DMS 273 (cell line): ENCODE measurements around the gene C11orf58.
A peak's percentile ranks its signal among the peaks of the same experiment; 100 is the strongest.

Experiments used
- DNase-seq: peaks from one replicate; lab custom pipeline; 2025; ENCODE audit not compliant: unreplicated experiment; lab: John Stamatoyannopoulos, UW

The C11orf58 gene

DNA sequence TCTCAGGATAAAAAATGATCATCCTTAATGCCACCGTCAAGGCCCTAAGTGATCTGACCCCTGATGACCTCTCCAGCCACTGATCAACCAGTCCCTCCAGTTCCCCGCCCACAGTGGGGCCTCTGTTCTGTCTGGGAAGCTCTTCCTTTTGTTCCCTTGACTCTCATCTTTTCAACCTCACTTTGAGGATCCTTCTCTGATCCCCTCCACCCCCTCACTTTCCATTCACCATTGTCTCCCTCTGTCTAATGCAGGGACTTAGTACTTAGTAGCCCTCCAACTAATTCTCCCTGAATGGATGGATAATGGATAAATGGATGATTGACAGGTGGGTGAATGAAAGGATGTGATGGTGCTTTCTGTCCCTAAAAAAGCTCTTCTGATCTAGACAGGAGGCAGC lies 45.6 kb downstream of the C11orf58 start:
- no peak for DNase-seq

DNA sequence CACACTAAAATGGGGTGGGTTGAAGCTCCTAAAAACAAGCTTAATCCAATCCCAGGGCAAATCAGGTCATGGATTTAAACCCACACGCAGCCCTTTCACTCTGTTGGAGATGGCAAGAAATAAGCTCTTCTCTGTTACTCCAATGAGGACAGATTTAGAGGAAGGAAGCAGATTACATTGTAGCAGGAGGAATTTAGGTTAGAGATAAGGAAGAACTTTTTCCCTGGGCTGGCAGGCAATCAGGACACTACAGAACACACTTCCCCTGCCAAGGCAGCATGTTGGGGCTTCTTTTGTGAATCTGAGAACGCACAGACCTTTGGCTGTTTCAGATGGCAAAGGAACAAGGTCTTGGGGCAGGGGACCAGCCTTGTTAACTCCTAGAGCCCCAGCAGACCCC lies 46.2 kb downstream of the C11orf58 start:
- no peak for DNase-seq

DNA sequence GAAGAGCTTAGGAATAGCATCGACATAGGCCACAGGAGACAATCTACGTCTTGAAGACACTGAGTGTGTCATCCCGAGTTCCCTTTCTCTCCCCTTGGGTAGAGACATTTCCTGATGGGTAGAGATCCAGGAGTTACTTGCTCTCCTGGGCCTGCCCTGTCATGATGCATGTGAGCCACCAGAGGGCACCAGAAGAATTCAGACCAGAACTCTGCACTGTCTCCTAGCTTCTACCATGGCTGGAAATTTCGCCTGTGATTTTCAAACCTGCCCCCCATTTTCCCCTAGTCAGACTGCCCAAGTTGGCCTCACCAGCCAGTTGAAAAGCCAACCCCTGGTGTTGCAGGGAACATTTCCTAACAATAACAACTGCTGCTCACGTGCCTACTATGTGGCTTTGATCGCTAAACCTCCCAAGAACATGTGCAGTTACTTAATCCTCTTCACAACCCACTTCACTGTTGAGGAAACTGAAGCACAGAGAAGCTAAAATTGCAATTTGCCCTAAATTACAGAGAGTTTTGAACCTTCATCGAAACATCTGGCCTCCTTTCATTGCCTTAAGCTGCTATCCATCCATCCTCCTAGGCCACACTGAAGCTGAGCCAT lies 47.2 kb downstream of the C11orf58 start:
- peak; percentile 71 for DNase-seq

DNA sequence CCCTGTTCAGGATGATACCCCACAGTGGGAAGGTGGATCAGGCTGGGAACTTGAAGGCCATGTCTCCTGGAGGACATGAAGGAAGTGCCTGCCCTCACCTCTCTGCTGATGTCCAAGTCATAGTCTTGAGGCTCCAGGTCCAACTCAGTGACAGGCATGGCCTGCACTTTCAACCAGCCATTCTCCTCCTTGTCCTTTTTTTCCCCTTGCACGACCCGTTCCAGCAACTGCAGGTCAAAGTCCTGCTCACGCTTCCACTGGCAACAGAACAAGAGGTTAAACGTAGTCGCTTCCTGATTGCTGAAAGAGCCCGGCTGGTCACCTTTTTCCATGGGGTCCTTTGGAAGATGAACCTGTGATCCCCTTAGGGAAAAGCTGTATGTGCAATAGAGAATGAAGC lies 47.7 kb downstream of the C11orf58 start:
- no peak for DNase-seq

DNA sequence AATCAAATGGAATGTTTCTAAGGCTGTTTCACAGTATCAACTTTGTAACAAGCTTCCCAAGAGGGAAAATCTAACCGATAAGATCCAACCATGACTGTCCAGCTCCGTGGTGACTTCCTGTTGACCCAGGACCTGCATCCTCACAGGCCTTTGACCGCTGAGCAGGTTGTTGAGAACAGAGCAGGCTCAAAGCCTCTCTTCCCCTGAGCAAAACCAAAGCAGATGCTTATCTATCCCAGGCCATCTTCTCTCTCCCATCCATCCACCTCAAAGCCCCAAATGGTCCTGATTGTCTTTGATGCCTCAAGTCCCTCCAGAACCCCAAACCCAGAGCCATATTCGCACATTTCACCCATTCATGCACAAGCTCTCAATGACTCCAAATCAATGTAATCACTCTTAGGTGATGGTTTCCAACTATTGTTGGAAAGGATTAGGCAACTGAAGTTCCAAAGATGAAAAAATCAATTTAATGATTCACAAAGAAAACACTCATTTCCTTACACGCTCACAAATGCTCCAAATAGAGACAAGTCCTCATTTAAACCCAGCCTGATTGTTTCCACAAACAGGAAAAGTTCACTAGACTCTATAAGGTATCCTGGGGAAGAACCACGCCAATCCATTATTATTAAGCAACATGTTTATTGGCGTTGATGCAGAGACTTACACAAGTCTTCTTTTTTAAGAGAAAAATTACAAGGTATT lies 48.7 kb downstream of the C11orf58 start:
- no peak for DNase-seq

DNA sequence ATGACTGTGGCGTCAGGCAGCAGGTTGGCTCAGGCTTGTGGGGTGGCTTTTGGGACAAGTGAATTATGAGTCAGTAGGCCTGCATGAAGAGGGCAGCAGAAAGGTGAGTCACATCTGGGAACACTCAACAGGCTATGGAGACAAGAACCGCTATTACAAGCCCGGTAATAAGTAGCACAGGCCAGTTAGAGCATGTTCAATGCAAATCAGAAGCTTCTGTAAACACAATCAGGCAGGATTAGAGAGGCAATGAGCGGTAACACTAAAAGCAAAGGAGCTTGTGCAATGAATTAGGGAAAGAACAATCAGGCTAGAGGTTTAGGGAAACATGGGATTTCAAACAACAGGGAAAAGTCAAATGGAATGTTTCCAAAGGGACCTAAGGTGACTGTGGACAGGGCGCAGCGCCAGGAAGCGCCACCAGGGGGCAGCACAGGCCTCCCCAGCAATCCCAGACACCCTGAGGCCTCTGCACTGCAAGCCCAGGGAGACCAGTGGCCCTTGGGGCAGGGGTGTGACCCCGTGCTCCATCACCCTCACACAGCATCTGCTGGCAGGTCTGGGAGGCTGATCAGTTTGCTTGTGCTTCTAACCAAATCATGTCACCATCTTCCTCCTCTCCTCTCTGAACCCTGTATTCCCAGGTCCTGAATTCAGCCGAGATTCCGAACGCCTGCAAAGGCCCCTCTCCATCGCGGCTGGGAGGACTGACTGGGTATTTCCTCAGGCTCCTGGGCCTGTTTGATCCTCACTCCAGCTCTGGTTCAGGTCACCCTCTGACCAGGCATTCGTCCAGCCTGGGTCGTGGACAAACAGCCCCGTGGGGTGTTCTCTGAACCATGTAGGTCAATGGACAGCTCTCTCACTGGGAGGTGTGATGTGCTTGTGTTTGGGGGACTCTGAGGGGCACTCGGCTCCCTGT lies 50.0 kb downstream of the C11orf58 start:
- peak; percentile 73 for DNase-seq

DNA sequence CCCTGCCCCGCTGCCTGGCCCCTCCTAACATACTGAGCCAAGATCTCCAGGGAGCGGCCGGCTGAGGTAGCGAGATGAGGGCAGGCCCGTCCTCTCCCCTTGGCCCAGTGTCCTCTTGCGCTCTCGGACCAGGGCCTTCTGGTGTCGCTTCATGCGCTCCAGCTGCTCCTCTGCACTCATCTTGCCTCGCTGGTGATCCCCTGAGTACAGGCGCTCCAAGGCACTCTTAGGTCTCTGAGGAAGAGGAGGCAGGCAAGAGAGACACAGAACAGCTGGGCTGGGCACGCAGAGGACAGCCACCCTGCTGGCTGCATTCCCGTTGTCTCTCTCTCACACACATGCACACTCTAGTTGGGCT lies 50.6 kb downstream of the C11orf58 start:
- DNase-seq = no peak

DNA sequence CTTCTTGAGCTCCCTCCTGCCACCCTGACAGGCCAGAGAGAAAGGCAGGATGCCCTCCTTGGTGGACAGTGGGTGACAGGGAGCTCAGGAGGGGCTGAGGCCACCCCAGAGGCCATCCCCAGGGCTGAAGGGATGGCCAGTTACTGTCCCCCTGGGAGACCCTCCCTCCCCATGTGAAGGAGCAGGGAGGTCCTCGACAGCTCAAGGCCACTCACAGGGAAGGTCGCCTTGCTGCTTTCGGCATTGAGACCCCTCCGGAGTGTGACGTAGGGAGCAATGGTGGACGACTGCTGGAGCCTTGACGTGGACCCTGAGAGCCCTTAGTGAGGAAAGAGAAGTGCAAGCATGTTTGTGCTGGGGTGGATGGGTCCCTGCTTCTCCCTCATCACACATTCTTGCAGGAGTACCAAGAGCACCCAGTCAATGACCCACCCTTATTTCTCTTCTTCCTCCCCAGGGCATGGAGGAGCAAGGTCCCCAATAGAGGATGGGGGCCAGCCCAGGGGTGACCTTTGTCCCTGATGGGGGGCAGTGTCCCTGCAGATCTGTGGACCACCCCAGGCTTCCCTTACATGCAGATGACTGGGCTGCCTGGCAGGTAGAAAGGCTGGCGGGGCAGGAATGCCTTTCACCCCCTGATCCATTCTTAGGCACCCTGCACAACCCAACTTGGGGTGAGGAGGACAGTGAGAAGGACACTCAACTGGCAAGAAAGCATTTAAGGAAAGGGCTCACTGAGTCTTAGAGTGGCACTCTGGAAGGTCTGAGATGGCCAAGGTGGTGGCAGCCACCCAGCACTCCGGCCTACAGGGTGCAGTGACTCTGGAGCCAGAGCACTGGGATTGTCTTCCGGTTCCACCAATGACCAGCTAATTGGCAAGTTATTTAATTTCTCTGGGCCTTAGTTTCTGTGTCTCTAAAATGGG lies 51.4 kb downstream of the C11orf58 start:
- DNase-seq = no peak

DNA sequence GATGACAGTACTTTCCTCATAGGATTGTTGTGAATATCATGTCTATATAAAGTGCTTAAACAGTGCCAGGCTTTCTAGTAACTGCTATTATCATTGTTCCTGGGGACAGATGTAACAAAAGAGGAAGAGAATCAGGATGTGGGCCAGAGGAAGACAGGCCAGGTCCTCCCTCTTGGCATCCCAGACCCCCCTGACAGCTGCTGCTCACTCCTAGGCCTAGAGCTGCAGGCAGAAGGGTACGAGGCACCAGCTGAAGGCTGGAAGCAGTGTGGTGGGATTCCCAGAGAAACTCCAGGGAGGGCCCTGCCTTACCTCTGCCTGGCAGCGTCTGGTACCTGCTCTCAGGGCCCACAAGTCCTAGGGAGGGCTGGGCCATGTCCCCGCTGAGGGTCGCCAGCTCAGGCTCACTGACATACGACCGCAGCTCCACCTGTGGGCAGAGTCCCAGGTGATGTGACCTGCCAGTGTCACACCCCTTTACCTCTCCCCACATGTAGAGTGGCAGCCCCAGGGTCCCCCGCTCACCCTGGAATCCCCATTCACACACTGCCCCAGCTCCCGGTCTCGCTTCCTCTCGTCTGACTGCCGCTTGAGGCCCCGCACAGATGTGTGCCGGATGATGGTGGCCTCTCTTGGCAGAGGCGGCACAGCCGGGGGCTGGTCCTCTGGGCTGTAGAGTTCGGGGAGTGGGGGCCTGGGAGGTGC lies 52.2 kb downstream of the C11orf58 start:
- no peak for DNase-seq

DNA sequence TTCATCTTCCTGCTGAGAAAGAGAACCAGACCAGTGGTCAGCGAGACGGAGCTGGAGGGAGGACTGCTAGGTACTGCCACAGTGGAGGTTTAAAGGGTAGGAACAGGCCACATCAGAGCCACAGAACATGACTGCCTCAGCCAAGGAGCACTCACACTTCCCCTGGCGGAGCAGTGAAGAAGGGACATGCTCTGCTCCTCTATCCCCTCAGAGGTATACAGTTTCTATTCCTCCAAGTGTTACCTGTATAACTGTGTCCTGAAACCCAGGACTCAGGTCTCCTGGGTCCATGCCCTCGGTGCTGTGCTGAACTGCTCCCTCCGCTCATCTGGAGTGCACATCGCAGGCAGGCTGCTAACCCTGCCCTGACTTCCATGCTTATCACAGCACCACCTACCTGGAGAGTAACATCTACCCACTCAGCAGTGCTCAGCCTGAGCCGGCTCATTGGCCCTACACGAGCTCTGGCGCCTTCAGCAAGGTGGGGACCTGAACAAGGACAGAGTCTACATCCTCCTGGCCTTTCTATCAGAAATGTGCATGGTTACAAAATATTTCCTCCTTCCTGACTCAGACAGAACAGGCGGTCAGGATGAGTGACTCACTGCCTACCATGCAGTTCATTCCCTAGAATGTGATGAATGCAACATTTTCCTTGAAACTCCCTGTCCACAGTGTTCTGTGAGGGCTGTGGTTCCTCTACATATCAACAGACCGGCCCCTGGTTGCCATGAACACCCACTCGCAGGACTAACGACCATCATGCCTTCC lies 52.9 kb downstream of the C11orf58 start:
- no peak for DNase-seq

DNA sequence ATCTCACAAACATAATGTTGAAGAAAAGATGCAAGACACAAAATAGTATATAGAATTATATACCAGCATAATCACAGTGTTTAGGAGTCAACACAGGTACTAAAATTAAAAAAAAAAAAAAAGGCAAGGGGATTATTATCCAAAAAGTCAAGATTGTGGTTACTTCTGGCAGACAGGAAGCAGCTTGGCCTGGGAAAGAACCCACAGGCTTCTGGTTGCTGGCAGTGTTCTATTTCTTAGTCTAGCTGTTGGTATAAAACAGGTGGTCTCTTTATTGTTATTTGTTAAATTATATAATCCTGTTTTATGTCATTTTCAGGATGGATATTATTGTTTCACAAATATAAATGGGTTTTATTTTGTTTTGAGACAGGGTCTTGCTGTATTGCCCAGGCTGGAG lies 54.0 kb downstream of the C11orf58 start:
- no peak for DNase-seq

DNA sequence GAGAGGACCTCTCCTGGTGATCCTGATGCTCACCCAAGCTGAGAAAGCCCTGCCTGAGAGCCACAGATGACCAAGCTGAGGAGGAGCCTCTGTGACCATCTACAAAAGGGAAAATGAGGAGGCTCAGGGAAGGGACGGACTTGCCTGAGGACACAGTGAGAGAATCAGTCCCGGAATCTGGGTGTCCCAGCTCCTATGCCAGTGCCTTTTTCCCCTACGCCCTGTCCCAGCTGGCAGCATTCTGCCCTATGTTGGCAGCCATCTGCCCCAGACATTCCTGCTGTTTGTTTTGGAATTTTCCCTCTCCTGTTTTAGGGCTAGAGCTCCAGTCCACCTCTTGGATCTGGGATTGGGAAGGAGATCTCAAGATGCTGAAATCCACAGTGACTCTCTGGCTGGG lies 54.6 kb downstream of the C11orf58 start:
- peak; percentile 38 for DNase-seq

DNA sequence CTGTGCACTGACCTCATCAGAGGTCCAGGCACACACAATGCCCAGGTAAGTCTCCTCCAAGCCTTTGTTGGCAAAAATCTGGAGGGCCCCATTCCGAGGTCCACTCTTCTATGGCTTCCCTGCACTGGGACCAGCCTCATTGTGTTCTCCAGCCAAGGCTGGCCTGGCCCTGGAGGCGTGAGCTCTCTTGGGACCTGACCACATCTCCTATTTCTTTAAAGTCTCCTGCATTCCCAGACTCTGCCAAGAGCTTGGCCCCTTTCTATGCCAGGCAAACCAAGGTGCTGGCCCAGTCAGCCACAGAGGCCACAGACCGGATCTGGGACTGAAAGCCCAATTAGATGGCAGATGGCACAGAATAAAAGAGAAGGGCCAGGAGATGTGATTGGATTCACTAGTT lies 55.1 kb downstream of the C11orf58 start:
- DNase-seq = no peak

DNA sequence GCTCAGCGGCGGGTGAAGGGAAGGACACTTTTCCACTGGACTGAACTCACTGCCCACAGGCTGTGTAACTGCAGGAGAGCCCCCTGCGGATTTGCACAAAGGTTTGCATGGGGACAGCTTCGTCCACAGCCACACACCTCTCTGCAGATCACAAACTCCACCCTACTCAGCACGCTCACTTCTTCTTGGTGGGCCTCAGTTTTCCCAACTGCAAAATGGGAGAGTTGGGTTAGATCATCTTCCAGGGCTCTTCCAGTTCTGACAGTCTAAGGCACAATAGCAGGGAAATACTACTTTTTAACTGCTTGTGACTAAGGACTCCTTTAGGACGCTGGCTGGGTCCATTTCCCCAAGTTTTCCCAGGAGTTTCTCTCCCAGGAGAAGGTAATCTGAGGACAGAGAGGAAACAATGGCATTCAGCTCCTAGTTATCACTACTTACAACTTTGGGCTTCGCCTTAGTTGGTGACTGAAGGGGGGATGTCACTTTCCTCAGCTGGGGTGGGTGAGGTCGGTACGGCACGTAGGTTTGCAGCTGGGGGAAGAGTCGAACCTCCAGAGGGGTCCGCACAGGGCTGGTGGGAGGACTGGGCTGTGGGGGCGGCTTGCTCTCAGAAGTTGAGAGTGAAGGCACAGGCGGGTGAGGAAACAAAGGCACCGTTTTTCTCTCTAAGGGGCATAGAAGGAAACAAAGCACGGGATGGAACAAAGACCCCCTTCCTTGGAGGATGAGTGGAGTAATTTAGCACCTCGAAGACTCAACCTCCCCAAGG lies 55.8 kb downstream of the C11orf58 start:
- DNase-seq = no peak

DNA sequence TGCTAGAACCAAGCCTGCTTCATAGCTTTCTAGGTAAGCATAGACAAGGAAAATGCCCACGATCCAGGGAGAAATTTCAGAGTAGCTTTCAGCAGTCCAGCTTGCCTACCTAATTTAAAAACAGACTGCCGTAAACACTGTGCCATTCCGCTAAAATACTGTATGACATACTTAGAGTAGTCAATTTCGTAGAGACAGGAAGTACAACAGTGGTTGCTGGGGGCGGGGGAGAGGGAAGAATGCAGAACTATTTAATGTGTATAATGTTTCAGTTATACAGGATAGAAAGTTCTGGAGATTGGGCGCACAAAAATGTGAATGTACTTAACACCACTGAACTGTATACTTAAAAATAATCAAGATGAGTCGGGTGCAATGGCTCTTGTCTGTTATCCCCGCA lies 56.7 kb downstream of the C11orf58 start:
- no peak for DNase-seq

DNA sequence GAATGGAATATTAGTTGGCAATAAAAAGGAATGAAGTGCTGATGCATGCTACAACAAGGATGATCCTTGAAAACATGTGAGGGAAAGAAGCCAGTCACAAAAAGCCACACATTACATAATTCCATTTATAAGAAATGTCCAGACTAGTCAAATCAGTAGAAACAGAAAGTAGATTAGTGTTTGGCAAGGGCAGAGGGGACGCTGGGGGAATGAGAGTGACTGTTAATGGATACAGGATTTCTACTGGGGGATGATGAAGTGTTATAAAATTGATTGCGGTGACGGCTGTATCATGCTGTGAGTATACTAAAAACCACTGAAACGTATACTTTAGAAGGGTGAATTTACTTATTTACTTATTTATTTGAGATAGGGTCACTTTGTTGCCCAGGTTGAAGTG lies 57.9 kb downstream of the C11orf58 start:
- DNase-seq = no peak

DNA sequence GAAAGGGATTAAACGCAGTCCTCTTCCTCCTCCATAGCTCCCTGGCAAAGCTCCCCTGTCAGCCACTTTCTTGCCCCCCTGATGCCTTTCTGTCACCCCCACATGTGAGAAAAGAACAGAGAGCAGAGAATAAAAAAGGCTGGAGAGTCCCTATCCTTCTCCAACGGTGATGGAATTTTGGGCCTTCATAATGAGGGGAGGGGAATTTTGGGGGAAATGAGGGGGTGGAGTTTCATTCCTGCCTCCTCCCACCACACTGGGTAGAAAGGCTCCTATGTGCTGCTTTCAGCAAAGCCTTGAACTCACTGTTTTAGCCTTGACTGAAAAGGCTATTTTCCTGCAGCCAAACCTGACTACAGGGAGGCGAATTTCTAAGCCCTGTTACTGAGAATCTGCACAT lies 59.3 kb downstream of the C11orf58 start:
- no peak for DNase-seq

DNA sequence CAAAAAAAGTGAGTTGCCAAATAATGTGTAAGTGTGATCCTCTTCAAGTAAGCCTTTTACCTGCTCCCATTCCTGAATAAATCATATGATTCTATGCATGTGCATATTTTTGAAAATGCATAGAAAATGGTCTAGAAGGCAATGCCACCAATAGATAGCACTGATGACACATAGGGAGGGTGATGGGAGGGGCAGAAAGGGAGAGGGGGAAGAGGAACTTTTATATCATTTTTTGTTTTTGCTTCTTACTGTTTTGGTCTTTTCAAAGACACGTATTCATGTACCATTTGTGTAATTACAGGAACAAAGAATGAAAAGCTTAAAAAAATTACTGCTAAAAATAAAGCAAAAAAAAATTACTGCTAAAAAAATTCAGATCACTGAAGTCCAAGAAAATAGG lies 60.8 kb downstream of the C11orf58 start:
- DNase-seq = no peak

DNA sequence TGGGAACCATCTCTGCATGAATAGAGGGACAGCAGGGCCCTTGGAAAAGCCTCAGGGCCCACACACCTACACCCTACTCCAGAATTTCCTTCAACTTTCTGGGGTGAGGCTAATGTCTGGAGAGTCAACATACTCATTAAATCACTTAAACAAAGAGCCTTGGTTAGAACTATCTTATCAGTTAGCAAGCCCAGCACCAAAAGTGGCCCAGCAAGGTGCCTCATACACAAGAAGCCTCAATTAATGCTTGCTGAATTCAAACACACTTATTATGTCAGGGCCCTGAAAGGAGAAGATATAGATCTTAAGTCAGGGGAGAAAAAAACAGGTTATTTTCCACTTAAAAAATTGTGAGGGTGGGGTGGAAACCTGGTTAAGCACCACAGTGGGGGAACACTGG lies 61.4 kb downstream of the C11orf58 start:
- DNase-seq = no peak
